ENCODE measurements around the gene STAM2.
A peak's percentile ranks its signal among the peaks of the same experiment; 100 is the strongest.
"Not testable (repeated sequence)": the region's sequence is repeated elsewhere in the genome, so short reads cannot be mapped to it uniquely, and the experiment has no call there.

The STAM2 gene

DNA sequence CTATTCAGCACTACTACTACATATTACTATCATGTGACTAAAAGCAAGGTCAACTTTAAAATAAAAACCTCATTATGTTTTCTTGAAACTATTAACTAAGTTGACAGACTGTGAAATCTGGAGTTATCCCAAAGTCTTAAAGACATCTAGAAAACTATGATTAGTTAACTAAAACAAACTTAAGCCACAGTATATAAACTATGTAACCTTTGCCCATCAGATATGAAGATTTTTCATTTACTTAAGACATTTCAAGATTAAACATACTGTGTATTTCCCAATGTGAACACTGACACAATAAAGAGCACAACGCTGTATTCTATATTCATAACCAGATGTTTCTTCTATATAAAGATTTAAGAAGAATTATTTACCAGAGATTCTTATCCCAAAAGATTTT lies 43.3 kb downstream of the STAM2 start:
- DNase-seq, result no peak
- intact Hi-C loops (cut with DNase I), result no loop called here

DNA sequence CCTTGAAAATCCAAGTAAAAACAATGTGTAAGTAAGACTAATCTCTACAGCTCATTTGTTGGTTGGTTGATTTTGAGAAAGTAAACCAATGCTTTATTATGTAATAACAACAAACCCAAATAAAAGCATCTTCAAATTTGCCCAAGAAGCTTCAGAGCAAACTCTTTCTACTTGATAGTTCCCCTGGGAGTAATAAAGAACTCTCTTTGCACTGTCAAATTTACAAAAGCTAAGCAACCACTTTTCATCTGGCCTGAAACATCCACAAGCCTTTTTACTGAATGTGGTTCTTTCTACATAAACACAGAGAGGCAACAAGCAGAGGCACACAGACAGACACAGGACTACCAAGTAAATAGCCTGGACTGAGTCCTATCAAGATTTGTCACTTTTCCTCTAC lies 47.9 kb downstream of the STAM2 start:
- intact Hi-C loops (cut with DNase I), result no loop called here
- no peak for DNase-seq

DNA sequence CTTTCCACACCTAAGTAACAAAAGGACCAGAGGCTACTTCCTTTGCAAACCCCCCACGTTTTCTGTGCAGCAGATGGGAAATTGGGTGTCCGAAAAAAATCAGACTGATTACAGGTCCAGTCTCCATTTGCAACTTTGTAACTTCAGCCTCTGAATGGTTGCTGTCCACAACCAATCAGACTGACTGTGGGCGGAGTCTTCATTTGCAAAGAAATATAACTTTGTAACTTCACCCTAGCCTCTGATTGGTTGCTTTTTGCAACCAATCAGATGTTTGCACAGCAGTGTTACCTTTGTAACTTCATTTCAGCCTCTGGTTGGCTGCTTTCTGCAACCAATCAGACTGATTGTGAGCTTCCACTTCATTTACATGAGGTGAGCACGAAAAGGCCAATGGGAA lies 48.9 kb downstream of the STAM2 start:
- DNase-seq, result no peak
- intact Hi-C loops (cut with DNase I), result no loop called here

DNA sequence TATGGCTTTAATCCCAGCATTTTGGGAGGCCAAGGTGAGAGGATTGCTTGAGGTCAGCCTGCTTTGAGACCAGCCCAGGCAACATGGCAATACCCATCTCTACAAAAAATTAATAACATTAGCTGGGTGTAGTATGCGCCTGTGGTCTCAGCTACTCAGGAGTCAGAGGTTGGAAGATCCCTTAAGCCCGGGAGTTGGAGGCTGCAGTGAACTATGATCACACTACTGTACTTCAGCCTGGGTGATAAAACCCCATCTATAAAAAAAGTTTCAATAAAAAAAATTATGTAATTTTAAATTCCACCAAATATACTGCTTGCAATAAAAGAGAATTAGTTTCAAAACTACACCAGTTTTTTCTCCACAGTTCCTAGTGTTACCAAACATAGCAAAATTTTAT lies 53.4 kb downstream of the STAM2 start:
- intact Hi-C loops (cut with DNase I), result no loop called here
- DNase-seq, result no peak

DNA sequence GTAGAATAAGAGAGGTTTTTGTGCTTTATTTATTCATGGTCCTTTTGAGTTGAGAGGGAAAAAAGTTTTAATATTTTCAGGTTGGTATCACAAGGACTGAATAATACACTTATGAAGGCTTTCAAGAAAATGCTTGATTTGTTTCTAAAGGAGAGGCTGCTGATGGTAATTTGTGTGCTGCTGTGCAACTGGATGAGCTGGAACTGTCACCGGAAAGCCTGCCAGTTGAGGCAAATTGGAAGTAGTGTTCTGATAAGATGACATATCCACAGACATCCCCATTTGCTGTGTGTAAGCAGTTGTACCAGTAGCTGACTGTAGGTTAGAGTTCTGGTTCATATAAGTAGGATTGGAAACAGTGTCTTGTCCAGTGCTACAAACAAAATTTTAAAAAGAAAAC lies 55.1 kb downstream of the STAM2 start:
- peak in 11 of 42 donors; percentile 9 to 50 (median 24) for DNase-seq
- intact Hi-C loops (cut with DNase I), result no loop called here

DNA sequence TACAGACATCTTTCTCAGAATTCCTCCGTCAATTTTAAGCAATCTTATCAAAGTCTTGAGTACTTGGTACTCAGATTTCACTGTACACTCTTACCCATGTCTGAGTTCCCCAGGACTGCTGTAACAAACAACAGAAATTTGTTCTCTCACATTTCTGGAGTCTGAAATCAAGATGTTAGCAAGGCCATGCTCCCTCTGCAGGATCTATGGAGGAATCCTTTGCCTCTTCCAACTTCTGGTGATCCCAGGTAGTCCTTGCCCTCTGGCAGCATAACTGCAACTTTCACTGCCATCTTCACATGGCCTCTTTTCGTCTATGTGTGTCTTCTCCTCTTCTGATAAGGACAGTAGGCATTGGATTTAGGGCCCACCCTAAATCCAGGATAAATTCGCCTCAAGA lies 59.6 kb downstream of the STAM2 start:
- intact Hi-C loops (cut with DNase I), result no loop called here
- peak in 2 of 42 donors; percentile 19 to 21 for DNase-seq

DNA sequence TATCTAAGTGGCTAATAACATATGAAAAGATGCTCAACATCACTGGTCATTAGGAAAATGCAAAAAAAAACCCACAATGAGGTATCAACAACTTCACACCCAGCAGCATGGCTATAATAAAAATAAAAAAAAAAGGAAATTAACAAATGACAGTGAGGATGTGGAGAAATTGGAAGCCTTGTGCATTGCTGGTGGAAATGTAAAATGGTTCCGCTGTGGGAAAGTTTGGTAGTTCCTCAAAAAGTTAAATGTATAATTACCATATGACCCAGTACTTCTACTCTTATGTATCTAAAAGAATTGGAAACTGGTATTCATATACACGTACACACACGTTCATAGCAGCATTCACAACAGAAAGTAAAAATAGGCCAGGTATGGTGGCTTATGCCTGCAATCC lies 61.2 kb downstream of the STAM2 start:
- intact Hi-C loops (cut with DNase I), result no loop called here
- no peak for DNase-seq

DNA sequence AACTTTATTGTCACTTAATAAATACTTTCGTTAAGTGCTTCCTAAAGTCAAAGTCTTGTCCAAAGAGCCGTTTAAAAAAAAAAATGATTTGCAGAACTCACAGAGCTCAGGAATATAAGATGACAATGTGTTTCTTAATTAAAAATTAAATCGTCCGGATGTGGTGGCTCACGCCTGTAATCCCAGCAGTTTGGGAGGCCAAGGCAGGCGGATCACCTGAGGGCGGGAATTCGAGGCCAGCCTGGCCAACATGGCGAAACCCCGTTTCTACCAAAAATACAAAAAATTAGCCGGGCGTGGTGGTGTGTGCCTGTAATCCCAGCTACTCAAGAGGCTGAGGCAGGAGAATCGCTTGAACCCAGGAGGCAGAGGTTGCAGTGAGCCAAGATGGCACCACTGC lies 68.4 kb downstream of the STAM2 start:
- intact Hi-C loops (cut with DNase I); DNase-seq: not testable (repeated sequence)

DNA sequence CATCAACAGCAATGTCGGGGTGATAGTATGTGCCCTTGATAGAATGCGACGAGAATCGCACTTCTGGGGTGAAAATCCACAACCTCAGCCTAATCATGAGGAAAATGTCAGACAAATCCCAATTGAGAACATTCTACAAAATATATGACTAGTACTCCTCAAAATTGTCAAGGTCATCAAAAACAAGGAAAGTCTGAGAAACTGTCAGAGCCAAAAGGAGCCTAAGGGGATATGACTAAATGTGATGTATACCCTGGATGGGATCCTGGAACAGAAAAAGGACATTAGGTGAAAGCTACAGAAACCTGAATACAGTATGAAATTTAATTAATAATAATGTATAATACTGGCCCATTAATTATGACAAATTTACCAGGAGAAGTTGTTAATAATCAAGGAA lies 69.1 kb downstream of the STAM2 start:
- intact Hi-C loops (cut with DNase I), result no loop called here
- DNase-seq, result no peak

DNA sequence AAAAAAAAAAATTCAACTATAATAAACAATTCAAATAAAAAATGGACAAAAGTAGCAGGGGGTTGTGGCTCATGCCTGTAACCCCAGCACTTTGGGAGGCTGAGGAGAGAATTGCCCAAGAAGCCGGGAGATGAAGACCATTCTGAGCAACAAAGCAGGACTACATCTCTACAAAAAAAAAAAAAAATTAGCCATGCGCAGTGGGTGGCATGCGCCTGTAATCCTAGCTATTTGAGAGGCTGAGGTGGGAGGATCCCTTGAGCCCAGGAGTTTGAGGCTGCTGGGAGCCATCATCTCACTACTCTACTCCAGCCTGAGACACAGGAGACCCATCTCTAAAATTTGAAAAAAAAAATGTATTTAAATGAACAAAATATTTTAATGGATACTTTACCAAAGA lies 72.3 kb downstream of the STAM2 start:
- intact Hi-C loops (cut with DNase I), result no loop called here
- DNase-seq, result no peak

DNA sequence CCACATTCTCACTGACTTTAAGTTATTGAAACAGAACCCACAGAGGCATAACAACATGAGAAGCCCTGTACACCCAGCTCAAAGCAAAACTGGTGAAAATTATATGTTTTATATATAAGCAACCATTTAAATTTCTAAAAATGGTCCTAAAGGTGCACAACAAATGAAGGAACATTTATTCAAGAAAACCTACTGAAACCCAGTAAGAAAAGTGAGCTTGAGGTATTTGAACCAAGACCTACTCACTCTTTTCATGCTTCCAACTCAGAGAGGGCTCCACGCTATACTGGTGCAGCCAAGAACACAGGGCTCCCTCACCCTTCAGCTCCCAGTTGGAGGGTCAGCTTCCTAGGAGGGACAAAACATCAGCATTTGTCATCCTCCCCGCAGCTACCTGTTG lies 74.6 kb downstream of the STAM2 start:
- no peak for DNase-seq
- intact Hi-C loops (cut with DNase I), result no loop called here

DNA sequence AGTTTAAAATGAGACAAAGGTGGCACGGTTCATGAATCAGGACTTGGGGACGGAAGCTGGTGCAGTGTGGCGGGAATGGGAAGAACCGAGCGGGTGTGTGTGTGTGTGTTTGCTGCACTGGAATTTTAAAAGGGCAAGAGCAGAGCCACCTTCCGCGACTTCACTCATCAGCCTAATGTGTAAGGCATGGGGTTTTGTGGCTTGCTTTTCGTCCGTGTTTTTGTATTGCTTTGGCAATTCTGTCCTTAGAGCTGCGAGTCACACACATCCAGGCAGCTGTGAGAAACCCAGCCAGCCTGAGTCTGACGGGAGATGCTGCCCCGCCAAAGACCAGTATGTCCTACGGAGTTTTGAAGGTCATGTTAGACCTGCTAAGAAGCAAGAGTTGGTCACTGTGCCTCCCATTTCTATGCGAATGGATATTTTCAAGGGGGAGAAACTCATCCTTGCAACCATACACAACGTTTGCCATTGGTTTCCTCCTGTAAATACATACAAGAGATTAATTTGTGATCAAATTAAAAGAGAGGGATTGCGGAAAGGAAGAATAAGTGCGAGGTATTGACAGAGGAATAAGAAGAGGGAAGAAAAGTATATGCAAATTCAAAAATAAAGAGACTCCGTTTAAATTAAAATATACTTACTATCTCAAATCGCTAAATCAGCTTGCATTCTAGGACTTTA lies 76.1 kb downstream of the STAM2 start:
- peak in 31 of 42 donors; percentile 7 to 74 (median 36) for DNase-seq
- intact Hi-C loops (cut with DNase I), result no loop called here

DNA sequence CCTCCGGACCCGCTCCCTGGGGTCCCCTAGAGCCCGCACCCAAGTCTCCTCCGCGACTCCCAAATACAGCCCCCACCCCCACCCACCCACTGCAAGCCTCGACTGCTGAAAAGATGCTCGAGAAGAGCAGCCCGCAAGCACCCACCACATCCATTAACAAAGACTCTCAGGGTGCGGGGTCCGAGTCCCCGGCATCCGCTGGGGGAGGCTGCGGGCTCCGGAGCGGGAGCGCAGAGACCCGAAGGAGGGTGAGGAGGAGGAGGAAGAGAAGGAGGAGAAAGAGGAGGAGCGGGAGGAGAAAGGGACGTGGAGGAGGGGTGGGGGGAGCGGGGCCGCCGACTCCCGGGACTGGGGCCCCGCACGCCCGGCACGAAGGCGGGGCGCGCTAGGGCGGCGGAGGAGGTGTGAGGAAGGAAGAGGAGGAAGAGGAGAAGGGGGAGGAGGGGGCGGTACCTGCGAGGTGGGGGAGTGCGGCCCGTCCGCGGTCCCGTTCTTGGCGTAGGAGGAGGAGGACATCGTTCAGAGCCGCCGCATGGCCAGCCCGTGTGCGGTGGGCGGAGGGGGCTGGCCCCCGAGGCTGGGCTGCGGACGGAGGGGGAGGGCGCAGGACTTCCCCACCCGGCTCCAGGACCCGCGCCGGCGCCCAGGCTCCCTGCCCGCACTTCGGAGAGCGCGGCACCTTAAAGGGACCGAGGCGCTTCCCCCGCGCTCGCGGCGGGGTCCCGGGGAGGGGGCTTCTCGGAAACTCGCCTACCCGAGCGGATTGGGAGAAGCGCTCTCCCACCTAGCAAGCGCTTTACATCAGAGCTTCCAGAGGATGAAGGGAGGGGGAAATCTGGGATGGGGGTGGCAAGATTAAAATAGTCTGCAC lies 76.8 kb downstream of the STAM2 start, which contains the start of gene CACNB4:
Gene CACNB4, minus strand, starts transcription at position 549 of the 871 bp plus-strand sequence.
- intact Hi-C loops (cut with DNase I), result no loop called here
- DNase-seq, result peak in 22 of 42 donors; percentile 16 to 60 (median 33)

DNA sequence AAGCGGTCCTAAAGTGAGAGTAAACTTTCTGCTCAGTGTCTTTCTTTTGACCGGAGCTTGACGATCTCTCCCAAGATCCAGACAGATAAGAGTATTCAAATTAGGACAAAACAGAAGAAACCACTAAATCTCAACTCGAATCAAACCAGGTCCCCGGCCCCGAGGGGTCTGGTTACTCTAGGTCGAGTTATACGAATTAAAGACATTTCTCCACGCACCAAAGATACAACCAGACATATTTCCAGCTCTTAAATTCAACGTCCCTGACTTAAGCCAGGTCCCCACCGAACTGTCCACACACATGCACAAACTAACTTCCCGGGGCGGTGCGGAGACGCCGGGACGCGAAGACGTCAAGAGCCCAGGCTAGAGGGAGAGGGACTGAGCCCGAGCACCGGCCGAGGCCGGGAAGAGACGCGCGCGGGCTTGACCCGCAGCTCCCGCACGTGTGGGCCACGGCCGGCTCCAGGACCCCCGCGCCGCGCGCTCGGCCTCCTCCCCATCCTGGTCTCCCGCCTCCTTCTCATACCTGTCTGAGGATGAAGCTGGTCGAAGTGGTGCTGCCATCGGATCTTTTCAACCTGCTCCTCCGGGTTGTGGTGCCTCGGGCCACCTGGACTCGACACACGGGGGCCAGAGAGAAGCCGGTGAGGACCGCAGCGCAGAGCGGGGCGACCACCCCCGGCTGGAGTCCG lies 77.6 kb downstream of the STAM2 start:
- intact Hi-C loops (cut with DNase I), result no loop called here
- peak in 20 of 42 donors; percentile 11 to 57 (median 24) for DNase-seq

DNA sequence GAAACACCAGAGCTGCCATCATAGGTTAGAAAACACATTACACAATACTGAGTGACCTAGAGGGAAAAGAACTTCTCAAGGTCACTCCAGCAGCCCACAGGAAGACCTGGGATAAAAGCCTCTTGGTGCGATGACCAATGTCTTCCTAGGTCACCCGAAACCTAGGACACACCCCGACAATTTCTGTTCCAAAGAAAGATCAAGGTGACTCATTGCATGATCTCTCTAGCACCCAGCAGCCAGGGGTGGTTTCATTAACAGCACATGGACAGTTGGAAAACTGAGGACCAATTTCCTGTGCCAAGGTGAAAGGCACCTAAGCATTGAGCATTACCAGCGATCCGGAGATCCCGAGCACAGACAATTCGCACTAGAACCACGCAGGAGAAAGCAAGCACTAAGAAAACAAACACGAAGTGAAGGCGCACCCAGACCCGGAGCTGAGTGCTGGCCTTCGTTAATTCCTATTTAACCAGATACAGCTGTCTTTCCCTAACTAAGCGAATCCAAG lies 78.2 kb downstream of the STAM2 start:
- intact Hi-C loops (cut with DNase I), result no loop called here

DNA sequence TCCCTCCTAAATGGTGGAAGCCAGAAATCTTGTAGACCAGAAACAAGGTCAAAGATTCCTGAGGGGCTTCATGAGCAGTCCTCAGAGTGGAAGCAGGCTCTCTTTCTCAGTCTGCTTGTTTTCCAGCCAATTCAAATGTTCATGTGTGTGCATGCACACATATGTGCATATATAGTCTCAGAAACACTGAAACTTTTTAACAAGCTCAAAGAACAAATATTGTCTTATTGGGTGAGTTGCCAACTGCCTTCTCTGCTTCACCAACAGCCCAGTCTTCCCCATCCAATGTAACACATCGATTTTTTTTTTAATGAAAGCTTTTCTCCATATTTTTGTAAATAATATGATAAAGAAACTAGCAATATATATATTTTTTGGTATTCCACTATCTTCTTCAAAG lies 80.4 kb downstream of the STAM2 start:
- intact Hi-C loops (cut with DNase I), result no loop called here
- DNase-seq, result no peak

More for the DNA sequence above, 78.2 kb downstream of the STAM2 start:
- peak in 8 of 42 donors; percentile 19 to 58 (median 32) for DNase-seq

DNA sequence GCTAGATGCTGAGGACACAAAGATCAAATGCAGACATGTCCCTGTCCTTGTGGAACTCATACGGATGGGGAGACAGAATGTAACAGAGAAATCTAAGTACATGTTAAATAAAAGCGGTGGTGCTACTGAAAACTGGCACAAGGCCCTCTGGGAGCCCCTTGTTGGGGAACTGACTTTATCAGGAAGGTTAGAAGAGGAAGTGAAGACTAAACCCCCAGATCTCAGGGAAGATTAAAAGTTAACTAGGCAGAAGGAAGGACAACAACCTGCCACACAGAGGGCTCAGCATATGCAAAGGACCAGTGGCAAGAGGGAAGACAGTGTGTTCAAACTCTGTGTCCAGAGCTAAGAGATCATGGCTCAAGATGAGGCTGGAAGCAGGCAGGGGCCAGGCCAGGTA lies 81.5 kb downstream of the STAM2 start:
- no peak for DNase-seq
- intact Hi-C loops (cut with DNase I), result no loop called here

DNA sequence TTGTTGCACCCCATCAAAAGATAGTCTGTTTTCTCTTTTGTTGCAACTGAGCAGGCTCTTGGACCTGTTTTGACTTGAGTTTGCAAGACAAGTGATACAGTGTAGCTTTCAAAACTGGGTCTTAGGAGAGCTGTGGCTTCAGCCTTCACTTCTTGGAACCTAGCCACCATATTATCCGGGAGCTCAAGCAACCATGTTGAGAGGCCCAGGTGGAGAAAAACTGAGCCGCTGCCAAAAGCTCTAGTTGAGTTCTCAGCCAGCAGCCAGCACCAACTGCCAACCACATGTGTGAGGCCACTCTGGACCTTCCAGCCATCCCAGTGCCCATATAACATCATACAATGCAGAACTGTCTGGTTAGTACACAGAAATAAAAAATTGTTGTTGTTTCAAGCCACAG lies 82.1 kb downstream of the STAM2 start:
- DNase-seq, result no peak
- intact Hi-C loops (cut with DNase I), result no loop called here

DNA sequence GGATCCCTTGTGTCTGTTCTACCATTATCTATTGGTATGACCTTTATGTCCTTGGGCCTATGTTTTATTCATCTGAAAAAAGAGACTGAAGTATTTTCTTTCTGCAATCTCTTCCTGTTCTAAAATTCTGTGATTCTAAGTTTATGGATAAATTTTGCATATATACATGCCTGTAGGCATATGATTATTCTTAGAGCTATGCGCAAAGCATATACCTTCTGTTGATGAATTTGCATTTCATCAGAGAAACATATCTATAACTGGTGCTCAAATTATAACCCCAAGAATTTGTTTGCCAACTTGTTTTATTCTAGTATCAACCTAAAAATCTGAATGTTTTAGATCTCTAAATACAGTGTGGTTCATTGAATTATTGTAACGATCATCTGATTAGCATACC lies 83.5 kb downstream of the STAM2 start:
- intact Hi-C loops (cut with DNase I), result no loop called here
- DNase-seq, result no peak

DNA sequence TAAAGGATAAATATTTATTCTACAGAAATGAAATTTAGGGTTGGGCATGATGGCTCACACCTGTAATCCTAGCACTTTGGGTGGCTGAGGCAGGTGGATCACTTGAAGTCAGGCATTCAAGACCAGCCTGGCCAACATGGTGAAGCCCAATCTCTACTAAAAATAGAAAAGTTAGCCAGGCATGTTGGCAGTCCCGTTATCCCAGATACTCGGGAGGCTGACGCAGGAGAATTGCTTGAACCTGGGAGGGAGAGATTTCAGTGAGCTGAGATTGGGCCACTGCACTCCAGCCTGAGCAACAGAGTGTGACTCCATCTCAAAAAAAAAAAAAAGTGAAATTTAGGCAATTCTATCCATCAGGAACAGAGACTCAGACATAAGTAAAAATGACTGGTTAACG lies 84.8 kb downstream of the STAM2 start:
- intact Hi-C loops (cut with DNase I); DNase-seq: not testable (repeated sequence)

All from head of caudate nucleus (tissue), 42 donors.